Stimulated activated memory B cell treated with anti-CD40 and anti-IgM and Interleukin-4, amounts not matched to agents 10 μg/mL and 1 μg/mL and 100 μg/mL, for 72 hours (primary cell): ENCODE data around the gene ZNF227.
"Not testable (repeated sequence)": the region's sequence is repeated elsewhere in the genome, so short reads cannot be mapped to it uniquely, and the experiment has no call there.

Source experiments
- ATAC-seq: fragments of 150-1000 bp; cut with Tn5 transposase; 2 replicates; pipeline ENCODE4 v1.10.0; 2021
- H3K27ac Mint-ChIP-seq: one replicate; pipeline ENCODE4 v1.8.0; 2022; ENCODE audit warnings: mild to moderate bottlenecking, mixed read lengths
- H3K27me3 Mint-ChIP-seq: one replicate; pipeline ENCODE4 v1.8.0; 2022; ENCODE audit warnings: mixed read lengths
- H3K36me3 Mint-ChIP-seq: one replicate; pipeline ENCODE4 v1.8.0; 2022; ENCODE audit warnings: mixed read lengths
- H3K4me1 Mint-ChIP-seq: one replicate; pipeline ENCODE4 v1.8.0; 2022; ENCODE audit warnings: mixed read lengths
- H3K4me3 Mint-ChIP-seq: one replicate; pipeline ENCODE4 v1.8.0; 2022; ENCODE audit warnings: mild to moderate bottlenecking, moderate library complexity, mixed read lengths
- H3K9me3 Mint-ChIP-seq: one replicate; pipeline ENCODE4 v1.8.0; 2022; ENCODE audit warnings: mixed read lengths

ZNF227 gene

GRCh38 chr19:44207126-44207803 is 5.1 kb upstream of the ZNF227 start:
- peaks cover 15% of the 10 kb centered on the region for H3K36me3 Mint-ChIP-seq
- peak overlapping the region; percentile 92 for H3K27ac Mint-ChIP-seq
- H3K27me3 Mint-ChIP-seq, result peaks cover 10% of the 10 kb centered on the region
- peaks cover 11% of the 10 kb centered on the region for H3K4me1 Mint-ChIP-seq
- peak; percentile 94 for ATAC-seq
- H3K9me3 Mint-ChIP-seq, result peaks cover 16% of the 10 kb centered on the region
- peak overlapping the region; percentile 93 for H3K4me3 Mint-ChIP-seq

DNA sequence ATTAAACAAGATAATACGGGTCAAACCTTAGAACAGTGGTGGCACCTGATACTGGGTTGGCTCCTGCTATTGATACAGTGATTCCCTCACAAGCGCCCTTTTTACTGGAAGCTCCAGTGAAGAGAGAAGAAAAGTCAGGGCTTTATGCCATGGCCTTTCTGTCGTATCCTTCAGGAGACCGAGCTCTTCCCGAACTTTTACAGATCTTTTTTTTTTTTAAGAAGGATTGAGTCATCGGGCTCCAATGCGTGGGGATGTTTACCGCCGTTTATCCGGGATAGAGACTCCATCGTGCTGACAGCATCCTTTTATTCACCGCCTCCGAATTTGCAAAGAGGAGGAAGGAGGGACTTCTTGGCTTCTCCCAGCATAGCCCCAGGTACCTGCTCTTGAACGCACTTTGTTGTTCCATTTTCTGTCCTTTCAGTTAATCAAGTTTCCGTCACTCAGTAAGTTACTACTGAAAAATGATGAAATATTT is 574 bp downstream of the ZNF227 start:
- peaks cover 26% of the 10 kb centered on the region for H3K4me1 Mint-ChIP-seq
- ATAC-seq, result no peak
- H3K27me3 Mint-ChIP-seq, result no peaks in the 10 kb centered on the region
- peak overlapping the region; percentile 96 for H3K4me3 Mint-ChIP-seq
- H3K27ac Mint-ChIP-seq, result peak overlapping the region; percentile 94
- H3K9me3 Mint-ChIP-seq, result peaks cover 3% of the 10 kb centered on the region
- peaks cover 35% of the 10 kb centered on the region for H3K36me3 Mint-ChIP-seq

- not testable (repeated sequence) for H3K9me3 Mint-ChIP-seq, ATAC-seq, H3K27me3 Mint-ChIP-seq, H3K4me3 Mint-ChIP-seq, H3K27ac Mint-ChIP-seq
- peaks cover 75% of the 10 kb centered on the region for H3K36me3 Mint-ChIP-seq
- H3K4me1 Mint-ChIP-seq, result peaks cover 15% of the 10 kb centered on the region
Measured at GRCh38 chr19:44219926-44220325, 7.6 kb downstream of the ZNF227 start.

DNA sequence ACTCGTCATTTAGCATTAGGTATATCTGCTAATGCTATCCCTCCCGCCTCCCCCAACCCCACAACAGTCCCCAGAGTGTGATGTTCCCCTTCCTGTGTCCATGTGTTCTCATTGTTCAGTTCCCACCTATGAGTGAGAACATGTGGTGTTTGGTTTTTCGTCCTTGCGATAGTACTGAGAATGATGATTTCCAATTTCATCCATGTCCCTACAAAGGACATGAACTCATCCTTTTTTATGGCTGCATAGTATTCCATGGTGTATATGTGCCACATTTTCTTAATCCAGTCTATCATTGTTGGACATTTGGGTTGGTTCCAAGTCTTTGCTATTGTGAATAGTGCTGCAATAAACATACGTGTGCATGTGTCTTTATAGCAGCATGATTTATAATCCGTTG is 8.4 kb downstream of the ZNF227 start:
- ATAC-seq, H3K4me3 Mint-ChIP-seq: not testable (repeated sequence)
- H3K36me3 Mint-ChIP-seq, result peaks cover 75% of the 10 kb centered on the region

GRCh38 chr19:44221291-44221690 is 9.0 kb downstream of the ZNF227 start:
- not testable (repeated sequence) for ATAC-seq, H3K4me3 Mint-ChIP-seq, H3K27ac Mint-ChIP-seq, H3K9me3 Mint-ChIP-seq, H3K27me3 Mint-ChIP-seq, H3K4me1 Mint-ChIP-seq
- peaks cover 76% of the 10 kb centered on the region for H3K36me3 Mint-ChIP-seq

More for the DNA sequence above, 8.4 kb downstream of the ZNF227 start:
- H3K9me3 Mint-ChIP-seq, H3K27me3 Mint-ChIP-seq, H3K4me1 Mint-ChIP-seq, H3K27ac Mint-ChIP-seq: not testable (repeated sequence)

GRCh38 chr19:44228318-44228717 is 16.0 kb downstream of the ZNF227 start:
- ATAC-seq, result no peak
- Mint-ChIP-seq H3K9me3 (peaks cover 12% of the 10 kb centered on the region), H3K36me3 (peaks cover 88% of the 10 kb centered on the region), H3K4me1 (no peaks in the 10 kb centered on the region), H3K4me3 (no peak overlapping the region), H3K27me3 (no peaks in the 10 kb centered on the region), H3K27ac (no peak overlapping the region)

DNA sequence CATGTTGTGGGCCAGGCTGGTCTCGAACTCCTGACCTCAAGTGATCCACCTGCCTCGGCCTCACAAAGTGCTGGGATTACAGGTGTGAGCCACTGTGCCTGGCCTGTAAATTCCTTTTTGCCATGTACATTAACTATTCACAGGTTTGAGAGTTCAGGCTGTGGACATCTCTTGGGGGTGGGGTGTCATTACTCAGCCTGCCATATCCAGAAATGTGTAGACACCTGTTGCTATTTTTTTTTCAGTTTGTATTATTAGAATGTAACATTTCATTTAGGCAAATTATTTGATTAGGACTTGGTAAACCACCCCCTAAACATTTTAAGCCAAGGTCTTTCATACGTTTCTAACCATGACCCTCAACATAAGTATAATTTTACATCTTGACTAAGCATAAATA is 20.5 kb downstream of the ZNF227 start:
- no peak for ATAC-seq
- Mint-ChIP-seq H3K27ac (no peak overlapping the region), H3K27me3 (no peaks in the 10 kb centered on the region), H3K9me3 (peaks cover 38% of the 10 kb centered on the region), H3K4me1 (no peaks in the 10 kb centered on the region), H3K4me3 (no peak overlapping the region), H3K36me3 (peaks cover 96% of the 10 kb centered on the region)

- peaks cover 33% of the 10 kb centered on the region for H3K9me3 Mint-ChIP-seq
- no peaks in the 10 kb centered on the region for H3K27me3 Mint-ChIP-seq
- peaks cover 75% of the 10 kb centered on the region for H3K36me3 Mint-ChIP-seq
- no peak overlapping the region for H3K27ac Mint-ChIP-seq
- no peaks in the 10 kb centered on the region for H3K4me1 Mint-ChIP-seq
- no peak overlapping the region for H3K4me3 Mint-ChIP-seq
- ATAC-seq, result no peak
Measured at GRCh38 chr19:44236384-44236783, 24.1 kb downstream of the ZNF227 start.

DNA sequence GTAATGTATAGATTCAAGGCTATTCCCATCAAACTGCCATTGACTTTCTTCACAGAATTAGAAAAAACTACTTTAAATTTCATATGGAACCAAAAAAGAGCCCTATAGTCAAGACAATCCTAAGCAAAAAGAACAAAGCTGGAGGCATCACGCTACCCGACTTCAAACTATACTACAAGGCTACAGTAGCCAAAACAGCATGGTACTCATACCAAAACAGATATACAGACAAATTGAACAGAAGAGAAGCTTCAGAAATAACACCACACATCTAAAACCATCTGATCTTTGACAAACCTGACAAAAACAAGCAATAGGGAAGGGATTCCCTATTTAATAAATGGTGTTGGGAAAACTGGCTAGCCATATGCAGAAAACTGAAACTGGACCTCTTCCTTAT is 40.0 kb downstream of the ZNF227 start:
- not testable (repeated sequence) for H3K27me3 Mint-ChIP-seq, ATAC-seq, H3K4me3 Mint-ChIP-seq, H3K27ac Mint-ChIP-seq, H3K4me1 Mint-ChIP-seq
- Mint-ChIP-seq H3K36me3 (peaks cover 91% of the 10 kb centered on the region), H3K9me3 (peaks cover 52% of the 10 kb centered on the region)

- ATAC-seq, H3K27ac Mint-ChIP-seq, H3K27me3 Mint-ChIP-seq, H3K4me3 Mint-ChIP-seq, H3K4me1 Mint-ChIP-seq: not testable (repeated sequence)
- H3K36me3 Mint-ChIP-seq, result peaks cover 90% of the 10 kb centered on the region
- H3K9me3 Mint-ChIP-seq, result peaks cover 63% of the 10 kb centered on the region
Measured at GRCh38 chr19:44253392-44253791, 41.1 kb downstream of the ZNF227 start.

DNA sequence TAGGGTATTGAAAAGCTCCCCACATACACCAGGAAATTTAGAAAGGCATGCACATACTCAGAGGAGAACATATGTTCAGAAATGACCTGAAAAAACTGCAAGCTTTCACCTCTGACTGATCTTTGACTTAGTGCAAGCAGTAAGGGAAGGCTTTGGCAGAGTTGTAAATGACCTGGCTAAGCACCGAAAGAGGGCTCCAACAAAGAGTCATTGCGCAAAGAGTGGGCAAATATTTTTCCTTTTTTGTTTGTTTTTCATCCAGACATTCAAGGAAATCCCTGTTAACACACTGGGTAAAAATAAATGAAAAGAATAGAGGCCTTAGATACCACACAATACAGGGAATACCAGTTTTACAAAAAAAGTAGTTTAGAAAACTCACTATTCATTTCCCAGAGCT is 42.2 kb downstream of the ZNF227 start:
- no peak for ATAC-seq
- H3K4me1 Mint-ChIP-seq, result peaks cover 2% of the 10 kb centered on the region
- H3K27ac Mint-ChIP-seq, result no peak overlapping the region
- peaks cover 63% of the 10 kb centered on the region for H3K9me3 Mint-ChIP-seq
- H3K4me3 Mint-ChIP-seq, result no peak overlapping the region
- H3K36me3 Mint-ChIP-seq, result peaks cover 81% of the 10 kb centered on the region
- H3K27me3 Mint-ChIP-seq, result no peaks in the 10 kb centered on the region

GRCh38 chr19:44255705-44256411 is 43.5 kb downstream of the ZNF227 start:
- peaks cover 56% of the 10 kb centered on the region for H3K9me3 Mint-ChIP-seq
- H3K4me3 Mint-ChIP-seq, result no peak overlapping the region
- H3K27ac Mint-ChIP-seq, result no peak overlapping the region
- H3K36me3 Mint-ChIP-seq, result peaks cover 79% of the 10 kb centered on the region
- no peaks in the 10 kb centered on the region for H3K27me3 Mint-ChIP-seq
- peaks cover 14% of the 10 kb centered on the region for H3K4me1 Mint-ChIP-seq
- no peak for ATAC-seq

GRCh38 chr19:44258136-44258535 is 45.8 kb downstream of the ZNF227 start:
- Mint-ChIP-seq H3K36me3 (peaks cover 63% of the 10 kb centered on the region), H3K27ac (no peak overlapping the region)

GRCh38 chr19:44258835-44259413 is 46.6 kb downstream of the ZNF227 start:
- H3K9me3 Mint-ChIP-seq, result peaks cover 53% of the 10 kb centered on the region
- peaks cover 14% of the 10 kb centered on the region for H3K4me1 Mint-ChIP-seq
- H3K27me3 Mint-ChIP-seq, result no peaks in the 10 kb centered on the region
- H3K36me3 Mint-ChIP-seq, result peaks cover 57% of the 10 kb centered on the region
- no peak for ATAC-seq
- no peak overlapping the region for H3K27ac Mint-ChIP-seq
- H3K4me3 Mint-ChIP-seq, result no peak overlapping the region

More at GRCh38 chr19:44258136-44258535, 45.8 kb downstream of the ZNF227 start:
- no peaks in the 10 kb centered on the region for H3K27me3 Mint-ChIP-seq
- no peak overlapping the region for H3K4me3 Mint-ChIP-seq
- H3K9me3 Mint-ChIP-seq, result peaks cover 55% of the 10 kb centered on the region
- ATAC-seq, result no peak
- peaks cover 14% of the 10 kb centered on the region for H3K4me1 Mint-ChIP-seq

DNA sequence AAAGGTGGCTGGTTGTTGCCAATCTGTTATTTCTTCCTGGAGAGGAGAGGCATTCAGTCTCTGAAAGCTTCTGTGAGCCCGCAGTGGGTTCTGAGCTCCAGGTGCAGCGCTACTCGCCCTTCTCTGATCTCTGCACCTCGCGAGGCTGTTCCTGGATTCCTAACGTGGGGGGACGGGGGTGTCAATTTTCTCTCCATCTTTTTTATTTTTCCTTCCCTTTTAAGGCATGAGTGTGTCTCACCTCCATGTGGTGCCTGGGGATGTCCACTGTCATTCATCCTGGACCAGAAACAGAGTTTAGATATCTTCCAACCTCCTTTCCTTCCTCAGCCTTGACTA is 48.0 kb downstream of the ZNF227 start:
- H3K4me1 Mint-ChIP-seq, result peaks cover 14% of the 10 kb centered on the region
- H3K4me3 Mint-ChIP-seq, result peak overlapping the region; percentile 72
- H3K27ac Mint-ChIP-seq, result peak overlapping the region; percentile 77
- no peaks in the 10 kb centered on the region for H3K27me3 Mint-ChIP-seq
- ATAC-seq, result no peak
- H3K9me3 Mint-ChIP-seq, result peaks cover 46% of the 10 kb centered on the region
- H3K36me3 Mint-ChIP-seq, result peaks cover 50% of the 10 kb centered on the region
